Nephron (organoid): ENCODE data around the gene TAL2.

Source experiments
- H3K27ac Mint-ChIP-seq, 3 experiments: 2 replicates each; pipeline ENCODE4 v1.8.0; 2020; ENCODE audit warnings: mixed read lengths in 3 of 3, mild to moderate bottlenecking in 2 of 3, moderate library complexity in 1 of 3
- H3K27me3 Mint-ChIP-seq: 2 replicates; pipeline ENCODE4 v1.8.0; 2021; ENCODE audit warnings: low read depth, mild to moderate bottlenecking, moderate library complexity, mixed read lengths
- H3K36me3 Mint-ChIP-seq: 2 replicates; pipeline ENCODE4 v1.8.0; 2020; ENCODE audit warnings: low read depth, mixed read lengths
- H3K4me1 Mint-ChIP-seq: 2 replicates; pipeline ENCODE4 v1.8.0; 2020; ENCODE audit warnings: mixed read lengths
- H3K4me3 Mint-ChIP-seq, 3 experiments: 2 replicates each; pipeline ENCODE4 v1.8.0; 2020; ENCODE audit warnings: mild to moderate bottlenecking in 3 of 3, mixed read lengths in 3 of 3, moderate library complexity in 2 of 3
- H3K9me3 Mint-ChIP-seq: 2 replicates; pipeline ENCODE4 v1.8.0; 2020; ENCODE audit warnings: mixed read lengths
- CTCF ChIP-seq, 3 experiments: fragments of 200-600 bp; sonication (generic); IDR thresholded peaks; one replicate each; pipeline ENCODE4 v1.5.0; 2021; ENCODE audit warnings: antibody characterized with exemption in 3 of 3; ENCODE audit not compliant: unreplicated experiment in 3 of 3

Gene TAL2

GRCh38 chr9:105670315-105670714, 8.1 kb downstream of the TAL2 start:
- no peaks in the 10 kb centered on the region for H3K4me1 Mint-ChIP-seq
- H3K27me3 Mint-ChIP-seq = peaks cover 3% of the 10 kb centered on the region
- H3K36me3 Mint-ChIP-seq = no peaks in the 10 kb centered on the region

GRCh38 chr9:105670775-105671174, 8.5 kb downstream of the TAL2 start:
- Mint-ChIP-seq H3K36me3 (no peaks in the 10 kb centered on the region), H3K4me3 (no peak overlapping the region), H3K27ac (no peak overlapping the region), H3K4me1 (no peaks in the 10 kb centered on the region), H3K27me3 (peaks cover 3% of the 10 kb centered on the region), H3K9me3 (no peaks in the 10 kb centered on the region)
- TF ChIP-seq CTCF (IDR thresholded peaks at IDR 0.05; ENCODE audit: unreplicated experiment in 3 of 3) = no peak

More at GRCh38 chr9:105670315-105670714, 8.1 kb downstream of the TAL2 start:
- no peaks in the 10 kb centered on the region for H3K9me3 Mint-ChIP-seq
- TF ChIP-seq CTCF (IDR thresholded peaks at IDR 0.05; ENCODE audit: unreplicated experiment in 3 of 3) = no peak
- H3K27ac Mint-ChIP-seq = no peak overlapping the region
- H3K4me3 Mint-ChIP-seq = no peak overlapping the region

- H3K4me1 Mint-ChIP-seq = no peaks in the 10 kb centered on the region
- no peak for TF ChIP-seq CTCF (IDR thresholded peaks at IDR 0.05; ENCODE audit: unreplicated experiment in 3 of 3)
- peaks cover 3% of the 10 kb centered on the region for H3K27me3 Mint-ChIP-seq
- H3K9me3 Mint-ChIP-seq = no peaks in the 10 kb centered on the region
- H3K27ac Mint-ChIP-seq = no peak overlapping the region
- no peaks in the 10 kb centered on the region for H3K36me3 Mint-ChIP-seq
- no peak overlapping the region for H3K4me3 Mint-ChIP-seq
Observed at GRCh38 chr9:105672711-105673234, 10.5 kb downstream of the TAL2 start.

- Mint-ChIP-seq H3K27me3 (peaks cover 3% of the 10 kb centered on the region), H3K27ac (no peak overlapping the region), H3K36me3 (no peaks in the 10 kb centered on the region), H3K4me1 (peaks cover 11% of the 10 kb centered on the region), H3K4me3 (no peak overlapping the region), H3K9me3 (no peaks in the 10 kb centered on the region)
- TF ChIP-seq CTCF (IDR thresholded peaks at IDR 0.05; ENCODE audit: unreplicated experiment in 3 of 3) = no peak
Observed at GRCh38 chr9:105673850-105674387, 11.7 kb downstream of the TAL2 start.

GRCh38 chr9:105676351-105676923, 14.2 kb downstream of the TAL2 start:
- H3K27ac Mint-ChIP-seq = peak overlapping the region in 1 of 3 experiments; percentile 90
- peaks cover 3% of the 10 kb centered on the region for H3K27me3 Mint-ChIP-seq
- H3K4me3 Mint-ChIP-seq = no peak overlapping the region
- H3K36me3 Mint-ChIP-seq = no peaks in the 10 kb centered on the region
- H3K4me1 Mint-ChIP-seq = peaks cover 17% of the 10 kb centered on the region
- no peaks in the 10 kb centered on the region for H3K9me3 Mint-ChIP-seq
- no peak for TF ChIP-seq CTCF (IDR thresholded peaks at IDR 0.05; ENCODE audit: unreplicated experiment in 3 of 3)

GRCh38 chr9:105678163-105678562, 15.9 kb downstream of the TAL2 start:
- TF ChIP-seq CTCF (IDR thresholded peaks at IDR 0.05; ENCODE audit: unreplicated experiment in 3 of 3) = no peak
- Mint-ChIP-seq H3K9me3 (no peaks in the 10 kb centered on the region), H3K4me1 (peaks cover 17% of the 10 kb centered on the region), H3K27ac (peak overlapping the region; percentile 66 to 90 (median 73)), H3K27me3 (peaks cover 3% of the 10 kb centered on the region), H3K36me3 (no peaks in the 10 kb centered on the region), H3K4me3 (no peak overlapping the region)
